DMS79 treated with DMSO at 0.1 percent for 48 hours (cell line): ENCODE measurements around the gene AP1AR.
A peak's percentile ranks its signal among the peaks of the same experiment; 100 is the strongest.

Source experiments
- DNase-seq: peaks from one replicate; lab custom pipeline; 2025; lab: John Stamatoyannopoulos, UW

The AP1AR gene

DNA sequence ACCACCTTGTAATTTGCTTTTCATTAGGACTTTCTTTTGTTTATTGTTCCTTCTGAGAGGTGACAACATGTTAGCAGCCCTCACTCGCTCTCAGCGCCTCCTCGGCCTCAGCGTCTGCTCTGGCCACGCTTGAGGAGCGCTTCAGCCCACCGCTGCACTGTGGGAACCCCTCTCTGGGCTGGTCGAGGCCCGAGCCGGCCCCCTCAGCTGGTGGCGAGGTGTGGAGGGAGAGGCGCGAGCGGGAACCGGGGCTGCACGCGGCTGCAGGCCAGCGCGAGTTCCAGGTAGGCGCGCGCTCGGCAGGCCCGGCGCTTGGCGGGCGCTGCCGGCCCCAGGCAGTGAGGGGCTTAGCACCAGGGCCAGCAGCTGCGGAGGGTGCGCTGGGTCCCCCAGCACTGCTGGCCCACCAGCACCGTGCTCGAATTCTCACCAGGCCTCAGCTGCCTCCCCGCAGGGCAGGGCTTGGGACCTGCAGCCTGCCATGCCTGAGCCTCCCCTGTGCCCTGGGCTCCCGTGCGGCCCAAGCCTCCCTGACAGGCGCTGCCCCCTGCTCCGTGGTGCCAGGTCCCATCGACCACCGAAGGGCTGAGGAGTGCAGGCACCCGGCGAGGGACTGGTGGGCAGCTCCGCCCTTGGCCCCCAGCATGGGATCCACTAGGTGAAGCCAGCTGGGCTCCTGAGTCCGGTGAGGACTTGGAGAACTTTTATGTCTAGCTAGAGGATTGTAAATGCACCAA lies 9.2 kb upstream of the AP1AR start:
- DNase-seq, result no peak

- no peak for DNase-seq
These were observed 6.4 kb upstream of the AP1AR start for GRCh38 chr4:112225157-112225556.

- peak; percentile 71 for DNase-seq
These were observed 458 bp upstream of the AP1AR start for GRCh38 chr4:112230879-112231778.

DNA sequence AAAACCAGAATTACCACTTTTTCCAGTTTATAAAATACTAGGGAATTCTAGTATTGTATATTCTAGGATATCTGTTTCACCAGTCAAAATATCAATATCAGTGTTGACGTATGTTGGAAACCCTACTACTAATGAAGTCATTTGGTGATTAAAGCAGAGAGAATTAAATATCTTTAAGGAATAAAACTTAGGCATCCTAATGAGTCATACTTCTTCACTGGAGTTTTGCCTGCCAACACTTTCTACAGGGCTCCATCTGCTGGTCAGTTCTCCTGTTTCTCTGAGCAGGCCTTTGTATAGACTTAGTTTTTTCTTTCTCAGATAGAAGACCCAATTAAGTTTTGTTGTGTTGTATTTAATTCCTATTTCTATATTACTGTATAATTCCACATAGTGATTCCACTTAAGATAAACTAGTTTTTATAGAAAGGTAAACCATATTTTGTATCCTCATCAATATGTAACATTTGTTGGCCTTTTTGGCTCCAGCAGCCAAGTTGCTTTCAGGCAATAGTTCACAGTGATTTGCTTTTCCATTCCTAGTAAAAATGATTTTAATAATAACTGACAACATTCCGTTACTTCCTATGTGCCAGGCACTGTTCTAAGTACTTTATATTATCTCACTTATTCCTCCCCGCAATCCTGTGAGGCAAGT lies 3.5 kb downstream of the AP1AR start:
- DNase-seq, result peak; percentile 2

DNA sequence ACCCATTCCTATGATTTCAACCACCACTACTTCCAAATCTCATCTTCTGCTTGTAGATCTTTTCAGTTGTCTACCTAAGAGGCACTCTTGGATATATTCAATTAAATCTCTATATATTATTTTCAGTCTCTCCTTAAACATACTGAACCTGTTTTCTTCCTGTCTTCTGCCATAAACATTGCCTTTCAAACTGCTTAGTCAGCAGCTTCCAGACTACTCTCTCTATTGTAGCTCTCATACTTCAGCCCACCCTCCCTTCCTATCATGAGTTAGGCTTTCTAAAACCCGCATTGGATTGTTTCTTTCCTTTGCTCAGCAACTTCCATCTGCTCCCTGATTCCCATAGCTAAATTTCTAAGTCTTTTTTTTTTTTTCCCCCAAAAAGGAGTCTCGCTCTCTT lies 4.5 kb downstream of the AP1AR start:
- no peak for DNase-seq

- no peak for DNase-seq
These were observed 7.2 kb downstream of the AP1AR start for GRCh38 chr4:112238833-112239232.

DNA sequence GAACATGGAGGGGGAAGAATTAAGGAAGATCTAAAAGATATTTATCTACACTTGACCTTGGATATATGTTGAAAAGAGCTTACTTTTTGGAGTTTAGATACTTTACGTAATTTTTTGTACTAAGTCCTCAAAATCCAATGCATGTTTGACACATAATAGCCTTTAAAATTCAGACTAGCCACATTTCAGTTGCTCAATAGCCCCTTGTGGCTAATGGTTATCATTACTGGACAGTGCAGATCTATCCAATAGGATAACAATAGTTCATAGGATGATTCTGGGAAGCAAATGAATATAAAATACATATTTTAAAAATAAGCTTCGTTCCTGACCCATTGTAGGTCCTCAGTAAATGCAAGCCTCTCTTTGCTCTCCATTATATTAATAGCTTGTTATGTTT lies 13.8 kb downstream of the AP1AR start:
- DNase-seq, result no peak

- DNase-seq, result no peak
These were observed 15.4 kb downstream of the AP1AR start for GRCh38 chr4:112247021-112247420.

- no peak for DNase-seq
These were observed 19.5 kb downstream of the AP1AR start for GRCh38 chr4:112251019-112251643.

DNA sequence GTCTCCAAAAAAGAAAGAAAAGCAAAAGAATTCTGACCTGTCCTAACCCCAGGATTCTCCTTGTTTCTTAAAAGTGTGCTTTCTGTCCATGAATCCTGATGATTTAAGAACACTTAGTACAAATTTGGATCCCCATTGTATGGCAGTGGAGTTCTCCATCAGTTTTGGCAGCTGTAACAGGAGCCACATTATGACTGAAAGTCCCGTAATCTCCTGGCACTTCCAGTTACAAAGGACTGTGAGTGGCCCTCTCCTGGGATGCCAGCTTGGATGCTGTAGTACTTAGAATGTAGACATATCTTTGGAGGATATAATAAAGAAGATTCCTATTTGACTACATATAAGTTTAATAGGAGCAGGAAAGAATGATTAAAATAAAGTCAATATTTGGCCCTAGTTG lies 20.6 kb downstream of the AP1AR start:
- DNase-seq, result no peak

DNA sequence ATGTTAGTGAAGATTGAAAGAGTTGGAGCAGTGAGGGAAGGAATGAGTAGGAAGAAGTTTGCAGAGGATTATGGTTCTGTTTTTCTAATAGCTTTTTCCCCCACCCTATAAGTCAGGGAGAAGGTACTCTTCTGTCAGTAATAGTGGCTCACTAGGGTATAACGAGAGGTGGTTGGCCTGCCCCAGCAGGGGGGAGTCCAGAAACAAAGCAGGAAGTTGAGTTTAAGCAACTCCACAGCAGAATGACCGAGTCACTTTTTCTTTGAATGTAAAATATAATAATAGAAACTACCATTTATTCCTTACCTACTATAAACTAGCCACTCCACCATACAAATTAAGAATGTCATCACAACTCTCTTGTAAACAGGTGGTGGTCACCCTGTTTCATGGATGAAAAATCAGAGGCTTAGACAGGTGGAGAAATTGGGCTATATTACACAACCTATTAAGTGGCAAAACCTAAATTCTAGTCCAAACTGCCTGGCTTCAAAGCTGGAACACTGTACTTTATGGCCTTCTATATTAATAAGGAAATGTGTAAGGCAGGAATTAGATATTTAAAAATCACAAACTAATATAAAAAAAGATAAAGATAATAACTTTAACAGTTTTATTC lies 21.9 kb downstream of the AP1AR start:
- no peak for DNase-seq

- DNase-seq, result no peak
These were observed 25.5 kb downstream of the AP1AR start for GRCh38 chr4:112257098-112257497.

GRCh38 chr4:112266823-112267222 lies 35.2 kb downstream of the AP1AR start:
- no peak for DNase-seq

DNA sequence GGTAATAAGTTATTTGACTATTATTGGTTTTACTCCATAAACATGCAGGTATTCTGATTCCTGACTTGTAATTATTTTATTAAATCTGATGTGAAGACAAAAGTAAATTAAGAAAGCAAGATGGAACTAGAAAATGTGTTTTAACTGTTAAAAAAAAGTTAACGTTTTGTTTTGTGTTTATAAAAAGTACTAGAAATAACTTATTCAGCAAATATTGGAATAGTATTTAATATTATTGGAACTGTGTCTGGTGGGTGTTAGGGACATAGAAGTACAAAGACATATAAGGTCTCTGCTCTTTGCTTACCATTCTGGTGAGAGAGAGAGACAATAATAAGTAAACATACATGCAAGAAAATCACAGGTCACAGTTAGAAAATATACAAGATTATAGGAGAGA lies 38.5 kb downstream of the AP1AR start:
- no peak for DNase-seq

GRCh38 chr4:112270640-112271421 lies 39.2 kb downstream of the AP1AR start:
- no peak for DNase-seq

DNA sequence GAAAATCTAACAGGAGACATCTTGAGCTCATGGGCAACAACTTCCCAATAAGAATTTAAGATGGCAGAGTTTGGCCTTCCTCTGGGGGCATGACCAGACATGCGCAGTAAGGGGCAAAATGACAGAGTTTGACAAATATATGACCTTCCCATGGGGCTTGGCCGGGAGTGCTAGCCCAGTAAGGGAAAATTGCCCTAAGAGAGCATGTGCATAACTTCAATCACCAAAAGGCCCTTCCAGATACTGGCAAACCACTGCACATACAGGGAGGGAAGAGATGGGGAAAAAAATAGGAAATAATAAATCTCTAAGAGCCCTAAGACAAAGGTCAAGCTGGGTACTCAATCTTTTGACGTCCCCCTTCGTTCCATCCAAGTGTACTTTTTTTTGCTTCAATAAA lies 40.7 kb downstream of the AP1AR start:
- DNase-seq, result no peak

- no peak for DNase-seq
These were observed 43.4 kb downstream of the AP1AR start for GRCh38 chr4:112274959-112275358.

DNA sequence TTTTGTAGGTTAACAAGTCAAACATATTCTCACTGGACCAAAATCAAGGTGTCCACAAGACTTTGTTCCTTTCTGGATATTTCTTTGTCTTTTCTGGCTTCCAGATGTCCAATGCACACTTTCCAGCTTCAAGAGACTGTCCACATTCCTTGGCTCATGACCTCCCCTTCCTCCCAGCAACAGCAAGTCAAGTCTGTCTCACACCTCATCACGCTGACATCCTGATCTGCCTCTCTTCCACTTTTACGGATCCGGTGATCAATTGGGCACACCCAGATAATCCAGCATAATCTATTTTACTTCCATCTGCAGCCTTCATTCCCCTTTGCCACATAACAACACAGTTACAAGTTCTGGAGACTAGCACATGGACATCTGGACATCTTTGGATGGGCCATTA lies 44.5 kb downstream of the AP1AR start:
- no peak for DNase-seq

DNA sequence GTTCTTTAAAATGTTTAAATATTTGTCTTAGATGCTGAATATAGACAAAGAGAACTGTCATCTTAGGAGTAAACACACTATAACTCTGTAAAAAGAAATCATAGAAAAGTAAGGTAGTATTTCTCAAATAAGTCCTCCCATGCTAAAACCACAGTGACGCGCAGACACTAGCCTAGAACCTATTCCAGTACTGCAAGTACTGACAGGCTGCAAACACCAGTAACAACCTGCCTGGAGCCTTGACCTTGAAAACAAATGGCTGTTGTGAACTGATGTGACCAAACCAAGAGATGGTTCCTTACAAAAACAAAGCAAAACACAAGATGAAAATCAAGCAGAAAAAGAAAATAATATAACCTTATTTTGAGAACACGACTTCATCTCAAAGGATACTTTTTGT lies 45.6 kb downstream of the AP1AR start:
- DNase-seq, result no peak

GRCh38 chr4:112277705-112278448 lies 46.3 kb downstream of the AP1AR start:
- no peak for DNase-seq
